GM19035 (cell line): ENCODE data around the gene OR2F1.

Source experiments
- ATAC-seq: cut with Tn5 transposase; IDR thresholded peaks from one replicate; pipeline ENCODE4 v1.9.1; 2021; ENCODE audit not compliant: unreplicated experiment

OR2F1 gene, protein sequence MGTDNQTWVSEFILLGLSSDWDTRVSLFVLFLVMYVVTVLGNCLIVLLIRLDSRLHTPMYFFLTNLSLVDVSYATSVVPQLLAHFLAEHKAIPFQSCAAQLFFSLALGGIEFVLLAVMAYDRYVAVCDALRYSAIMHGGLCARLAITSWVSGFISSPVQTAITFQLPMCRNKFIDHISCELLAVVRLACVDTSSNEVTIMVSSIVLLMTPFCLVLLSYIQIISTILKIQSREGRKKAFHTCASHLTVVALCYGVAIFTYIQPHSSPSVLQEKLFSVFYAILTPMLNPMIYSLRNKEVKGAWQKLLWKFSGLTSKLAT

DNA sequence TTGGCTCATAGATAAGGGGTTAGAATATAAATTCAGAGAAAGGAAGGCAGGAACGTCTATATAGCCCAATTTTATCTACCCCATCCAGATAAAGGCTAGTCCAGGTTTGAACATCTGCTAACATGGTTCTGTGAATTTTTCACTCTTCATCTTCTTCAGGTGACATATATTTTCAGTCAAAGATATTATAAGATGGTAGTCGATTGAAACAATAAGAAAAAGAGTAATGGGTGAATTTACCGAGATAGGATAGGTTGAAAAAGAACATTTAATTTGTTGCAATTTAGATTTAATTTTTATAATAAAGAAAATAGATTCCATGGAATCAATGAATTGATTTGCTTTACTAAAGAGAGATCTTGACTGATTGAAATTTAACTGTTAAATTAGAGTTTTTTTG lies at the start of gene OR2F1:
Gene OR2F1, plus strand, starts transcription at position 301 of the 400 bp plus-strand sequence. CDS start 5,127 bp downstream, outside the sequence.
- no peak for ATAC-seq

DNA sequence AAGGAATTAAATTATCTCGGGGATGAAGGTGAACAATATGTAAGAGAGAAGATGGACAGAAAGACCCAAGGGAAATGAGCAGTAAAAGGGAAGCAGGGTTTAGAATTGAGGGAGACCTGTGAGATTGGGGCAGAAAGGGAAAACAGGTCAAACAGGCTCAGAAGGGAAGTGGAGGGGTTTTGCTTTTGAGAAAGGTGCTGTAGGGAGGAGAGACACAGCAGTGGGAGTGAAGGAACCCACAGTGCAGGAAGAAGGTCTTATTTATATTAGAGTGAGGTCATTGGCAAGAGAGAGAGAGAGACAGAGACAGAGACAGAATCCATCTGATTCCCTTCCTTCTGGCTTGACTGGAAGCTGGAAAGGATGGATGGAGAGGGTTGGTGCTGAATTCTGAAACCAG lies 49.1 kb upstream of the OR2F1 start:
- ATAC-seq: no peak

DNA sequence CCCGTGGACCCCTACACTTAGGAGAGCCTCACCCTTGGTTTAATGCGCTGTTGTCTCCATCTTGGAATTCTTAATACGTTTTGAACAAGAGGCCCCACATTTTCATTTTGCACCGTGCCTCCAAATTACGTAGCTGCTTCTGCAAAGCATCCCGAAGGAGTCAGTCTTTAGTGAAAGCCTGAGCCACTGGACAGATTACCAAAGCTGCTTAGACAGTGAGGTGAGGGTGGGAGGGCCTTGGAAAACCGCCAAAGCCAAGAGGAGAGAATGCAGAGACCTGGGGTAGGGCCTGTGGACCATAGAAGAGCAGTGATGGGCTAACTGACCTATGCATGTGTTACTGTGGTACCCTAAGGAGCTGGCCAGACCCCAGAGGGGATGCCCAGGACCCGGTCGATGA lies 48.5 kb upstream of the OR2F1 start:
- ATAC-seq: no peak

DNA sequence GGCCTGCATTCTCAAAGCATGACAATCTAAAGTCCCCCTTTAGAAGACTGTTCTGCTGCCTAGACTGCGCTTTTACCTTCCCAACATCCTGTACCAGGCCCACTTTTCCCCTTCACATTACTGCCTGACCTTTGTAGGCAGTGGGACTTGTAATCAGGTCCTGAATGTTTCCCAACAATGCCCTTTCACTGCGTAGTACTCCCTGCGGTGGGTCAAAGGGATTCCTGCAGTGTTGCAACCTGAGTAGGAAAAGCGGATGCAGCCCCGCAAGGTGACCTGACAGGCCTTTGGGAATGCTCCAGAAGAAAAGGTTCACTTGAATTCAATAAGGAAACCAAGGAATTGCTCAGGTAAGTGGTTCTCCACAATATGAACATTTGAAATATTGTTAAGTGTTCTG lies 47.7 kb upstream of the OR2F1 start:
- no peak for ATAC-seq

DNA sequence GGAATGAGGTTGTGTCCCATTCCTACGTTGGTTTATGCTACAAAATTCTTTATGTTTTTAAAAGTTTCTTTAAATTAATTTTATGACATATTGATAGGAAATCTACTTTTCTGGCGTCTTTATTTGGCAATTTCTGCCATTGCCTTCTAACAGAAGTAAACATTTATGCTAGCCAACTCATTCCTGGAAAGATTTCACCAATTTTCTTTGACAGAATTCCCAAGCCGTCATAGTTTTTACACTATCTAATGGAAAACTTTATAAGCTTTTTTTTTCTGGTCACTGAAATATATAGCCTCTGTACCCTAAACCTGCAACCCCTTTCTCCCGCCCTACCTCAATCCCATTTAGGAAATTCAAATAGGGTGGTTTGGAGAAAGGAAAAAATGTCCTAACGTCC lies 46.5 kb upstream of the OR2F1 start:
- ATAC-seq: no peak

DNA sequence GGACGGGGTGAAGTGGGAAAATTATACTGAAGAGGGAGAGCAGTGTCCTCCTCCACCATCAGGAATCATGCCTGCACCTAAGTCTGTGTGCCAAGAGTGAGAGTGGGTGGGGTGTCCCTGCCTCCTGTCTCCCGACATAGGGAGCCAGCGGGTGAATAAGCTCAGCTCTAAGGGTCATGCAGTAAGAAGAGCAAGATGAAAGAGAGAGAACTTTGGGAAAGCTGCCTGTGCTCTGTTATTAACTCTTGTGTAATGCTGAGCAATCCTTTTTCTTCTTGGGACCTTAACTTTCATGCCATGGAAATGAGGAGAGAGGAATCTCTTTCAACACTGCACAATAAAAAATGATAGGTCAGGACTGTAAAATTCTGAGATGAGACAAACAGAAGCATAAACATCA lies 44.8 kb upstream of the OR2F1 start:
- no peak for ATAC-seq

DNA sequence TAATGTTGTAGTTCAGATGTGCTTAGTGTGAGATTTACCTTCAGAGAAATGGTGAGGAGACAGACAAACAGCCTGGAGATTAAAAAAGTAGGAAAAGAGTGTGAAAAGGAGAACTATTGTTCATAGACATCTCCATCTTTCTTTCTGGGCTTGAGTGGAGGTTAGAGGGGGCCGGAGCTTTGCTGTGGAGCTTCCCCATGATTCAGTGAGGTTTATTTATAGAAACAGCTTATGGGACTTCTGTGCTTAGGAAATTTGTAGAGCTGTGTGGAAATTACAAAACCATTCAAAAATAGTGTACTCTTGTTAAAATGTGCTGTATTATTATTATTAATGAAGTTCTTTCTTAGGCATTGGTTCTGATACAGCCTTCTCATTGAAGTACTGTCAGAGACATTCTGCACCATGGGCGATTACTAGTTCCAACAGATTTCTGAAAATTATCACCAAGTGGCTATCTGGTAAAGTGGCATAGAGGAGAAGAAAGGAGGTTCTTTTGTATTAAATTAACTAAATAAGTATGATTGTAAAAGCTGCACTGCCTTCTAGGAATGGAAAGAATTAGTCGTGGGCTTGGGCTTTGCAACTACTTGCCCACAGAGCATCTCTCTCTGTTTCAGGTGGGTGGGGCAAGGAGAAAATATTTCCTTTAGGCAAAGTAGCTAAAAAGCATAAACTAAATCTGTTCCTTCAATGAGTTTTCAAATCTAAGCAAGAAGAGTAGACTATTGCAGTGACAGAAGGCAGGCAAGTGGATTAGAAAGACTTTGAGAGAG lies 44.0 kb upstream of the OR2F1 start:
- no peak for ATAC-seq

DNA sequence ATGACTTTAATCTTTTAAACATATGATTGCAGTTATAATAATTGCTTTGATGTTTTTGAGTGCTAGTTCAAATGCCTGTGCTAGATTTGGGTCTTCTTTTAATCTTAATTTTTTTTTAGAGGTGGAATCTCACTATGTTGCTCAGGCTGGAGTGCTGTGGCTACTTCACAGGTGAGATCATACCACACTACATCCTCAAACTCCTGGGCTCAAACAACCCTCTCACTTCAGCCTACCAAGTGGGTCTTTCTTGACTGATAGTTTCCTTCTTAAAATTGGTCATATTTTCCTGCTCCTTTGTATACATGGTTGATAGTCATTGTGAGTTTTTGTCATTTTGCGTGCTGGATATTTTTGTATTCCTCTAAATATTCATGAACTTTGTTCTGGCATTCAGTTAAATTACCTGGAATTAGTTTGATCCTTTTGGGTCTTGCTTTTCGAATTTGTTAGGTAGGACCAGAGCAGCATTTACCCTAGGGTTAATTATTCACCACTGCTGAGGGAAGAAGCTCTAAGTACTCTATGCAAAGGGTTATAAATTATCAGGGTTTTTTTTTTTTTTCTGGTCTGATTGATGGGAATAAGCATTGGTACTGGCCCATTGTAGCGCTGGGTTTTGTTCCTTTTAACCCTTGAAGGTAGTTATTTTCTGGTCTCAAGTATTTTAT lies 40.6 kb upstream of the OR2F1 start:
- ATAC-seq: no peak

DNA sequence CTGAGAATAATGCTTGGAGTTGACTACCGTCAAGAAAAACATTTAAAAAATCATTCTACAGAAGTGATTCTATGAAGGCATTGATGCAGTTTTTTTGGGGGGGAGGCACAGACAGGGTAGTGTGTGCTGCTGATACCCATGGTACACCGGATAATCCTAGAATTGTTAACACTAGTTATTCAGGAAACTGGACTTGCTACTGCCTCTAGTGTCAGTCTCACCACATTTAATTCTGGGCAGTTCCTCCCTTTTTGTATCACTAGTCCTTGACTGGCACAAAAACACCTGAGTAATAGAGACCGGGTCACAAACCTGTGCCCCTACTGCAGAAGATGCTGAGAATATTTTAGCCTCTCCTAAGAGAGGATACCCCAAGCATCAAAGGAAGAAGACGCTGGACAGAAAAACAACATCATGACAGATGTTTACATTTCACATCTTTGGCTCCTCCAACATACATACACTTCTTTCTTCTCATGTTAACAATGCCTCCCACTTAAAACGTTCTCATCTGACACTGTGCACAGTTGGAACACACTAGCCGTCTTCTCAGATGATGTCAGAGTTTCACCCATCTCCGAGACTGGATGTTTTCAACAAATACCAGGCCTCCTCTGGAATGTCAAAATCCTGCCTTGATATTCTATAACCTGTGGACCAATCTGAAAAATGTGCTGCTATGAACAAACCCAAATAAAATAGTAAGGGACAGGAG lies 39.5 kb upstream of the OR2F1 start:
- no peak for ATAC-seq

DNA sequence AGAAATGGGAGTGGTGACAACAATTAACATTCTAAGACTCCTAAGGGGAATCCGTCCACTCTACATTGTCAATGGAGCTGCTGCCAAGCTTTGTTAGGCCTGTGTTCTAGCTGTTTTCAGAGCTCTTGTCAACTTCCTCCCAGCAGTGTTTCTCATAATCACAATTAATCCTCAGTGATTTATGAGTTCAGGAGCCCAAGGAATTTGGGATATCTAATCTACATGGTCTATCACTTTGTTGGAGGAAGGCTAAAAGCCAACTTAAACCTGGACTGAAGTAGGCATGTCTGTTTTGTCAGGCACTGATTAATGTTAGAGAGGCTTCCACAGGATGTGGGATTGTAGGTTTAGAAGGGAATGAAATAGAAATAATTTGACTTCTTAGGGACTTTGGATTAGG lies 29.8 kb upstream of the OR2F1 start:
- no peak for ATAC-seq

DNA sequence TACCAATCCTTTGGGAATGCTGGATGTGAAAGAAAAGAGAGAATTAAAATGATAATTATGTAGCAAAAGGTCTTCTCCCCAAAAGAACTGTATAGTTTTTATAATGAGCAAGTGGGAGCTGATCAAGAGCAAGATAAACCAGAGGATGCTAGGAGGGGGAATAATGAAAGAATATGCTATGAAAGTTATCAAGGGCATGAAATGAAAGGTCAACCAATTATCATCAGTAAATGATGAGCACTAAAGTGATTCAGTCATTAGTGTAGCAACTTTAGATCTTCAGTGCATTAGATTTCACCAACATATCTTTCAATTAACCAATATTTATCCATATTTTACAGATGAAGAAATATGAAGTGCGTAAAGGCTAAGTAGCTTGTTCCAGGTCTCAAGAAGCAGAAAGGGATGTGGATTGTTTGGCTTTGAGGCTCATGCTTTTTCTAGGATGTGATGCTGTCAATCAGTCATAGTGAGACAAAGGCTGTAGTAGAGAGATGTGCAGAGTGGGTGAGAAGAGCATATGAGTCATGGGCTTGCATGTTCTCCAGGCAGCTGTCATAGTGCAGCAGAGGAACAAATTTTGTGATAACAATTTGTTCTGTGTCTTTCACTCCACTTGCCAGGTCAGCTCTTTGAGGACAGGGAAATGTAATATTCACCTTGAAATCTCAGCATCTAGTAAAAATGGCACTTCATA lies 25.3 kb upstream of the OR2F1 start:
- ATAC-seq: peak; percentile 62

DNA sequence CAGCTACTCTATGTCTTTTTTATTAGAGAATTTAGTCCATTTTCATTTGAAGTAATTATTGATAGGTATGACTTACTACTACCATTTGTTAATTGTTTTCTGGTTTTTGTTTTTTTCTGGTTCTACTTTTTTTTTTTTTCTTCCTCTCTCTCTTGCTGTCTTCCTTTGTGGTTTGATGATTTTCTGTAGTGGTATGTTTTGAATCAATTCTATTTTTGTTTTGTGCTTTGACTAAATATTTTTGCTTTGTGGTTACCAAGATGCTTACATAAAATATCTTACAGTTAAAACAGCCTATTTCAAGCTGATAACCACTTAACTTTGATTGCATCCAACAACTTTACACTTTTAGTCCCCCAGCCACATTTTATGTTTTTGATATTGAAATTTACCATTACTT lies 22.9 kb upstream of the OR2F1 start:
- no peak for ATAC-seq

DNA sequence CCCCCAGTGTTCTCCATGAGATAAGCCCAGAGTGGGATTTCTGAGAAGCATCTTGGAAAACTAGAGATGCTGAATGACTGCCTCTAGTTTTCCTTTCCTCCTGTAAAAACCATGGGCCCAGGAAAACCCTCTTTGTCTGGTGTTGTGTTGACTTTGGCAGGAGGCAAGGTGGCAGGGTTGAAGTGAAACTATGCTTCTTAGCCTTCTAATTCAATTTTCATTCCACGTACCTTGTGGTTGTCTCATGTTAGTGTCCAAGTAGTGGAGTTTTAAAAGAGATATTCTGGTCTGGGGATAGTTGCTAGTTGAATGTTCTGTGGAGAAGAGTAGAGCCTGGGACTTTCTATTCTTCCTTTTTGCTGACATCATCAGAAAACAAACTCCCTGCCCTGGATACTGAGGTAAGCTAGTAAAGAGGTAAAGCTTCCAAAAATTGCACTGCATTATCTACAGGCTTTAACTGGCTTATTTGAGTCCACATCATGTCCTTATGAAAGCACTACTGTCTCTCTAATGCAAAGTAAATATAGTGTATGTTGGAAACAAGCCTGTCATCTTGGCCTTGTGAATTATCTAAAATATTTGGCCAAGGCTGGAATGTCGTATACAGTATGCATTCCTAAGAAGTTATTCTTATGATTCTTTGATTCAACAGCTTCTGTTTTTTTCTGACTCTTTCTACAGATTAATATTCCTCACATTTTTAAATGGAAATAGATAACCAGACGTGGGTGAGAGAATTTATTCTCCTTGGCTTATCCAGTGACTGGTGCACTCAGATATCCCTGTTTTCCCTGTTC lies 19.9 kb upstream of the OR2F1 start, which contains the start of gene OR2F2:
Gene OR2F2, plus strand, starts transcription at position 708 of the 800 bp plus-strand sequence. Its CDS starts 0 bp downstream, at position 708.
- ATAC-seq: no peak

DNA sequence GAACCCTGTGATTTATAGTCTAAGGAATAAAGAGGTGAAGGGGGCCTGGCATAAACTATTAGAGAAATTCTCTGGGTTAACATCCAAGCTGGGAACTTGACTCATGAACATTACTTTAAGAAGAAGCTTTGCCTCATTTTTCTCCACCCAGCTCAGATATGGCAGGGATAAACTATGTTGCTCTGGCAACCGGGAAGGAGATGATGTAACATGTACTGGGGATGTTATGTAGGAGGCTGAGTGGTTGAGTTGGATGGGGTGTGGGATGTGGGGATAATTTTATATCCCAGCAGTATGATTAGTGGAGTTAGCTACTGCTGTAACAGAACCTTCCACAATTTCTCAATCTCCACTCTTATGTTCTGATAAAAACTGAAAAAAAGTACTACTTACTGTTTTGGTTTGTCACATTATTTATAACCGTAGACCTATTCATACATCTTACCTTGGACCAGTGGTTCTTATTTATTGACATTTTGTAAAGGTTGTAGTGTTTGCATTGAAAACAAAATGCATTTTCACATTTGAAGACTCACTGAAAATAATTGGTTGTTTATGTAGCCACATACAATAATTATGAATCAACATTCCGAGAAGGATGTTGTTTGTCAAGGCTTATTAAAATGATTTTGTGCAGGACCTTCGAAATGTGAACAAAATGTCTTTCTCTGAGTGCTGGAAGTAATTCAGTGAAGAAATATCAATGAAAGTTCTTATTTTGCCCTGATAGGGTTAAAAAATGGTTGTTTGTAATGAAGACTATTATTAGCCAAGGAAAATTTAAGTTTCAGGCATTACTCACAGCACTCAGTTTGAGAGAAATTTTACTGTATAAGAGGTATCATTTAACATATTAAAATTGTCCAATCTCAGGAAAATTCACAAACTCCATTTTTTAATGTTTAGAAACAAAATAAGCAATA lies 18.3 kb upstream of the OR2F1 start:
- ATAC-seq: no peak

DNA sequence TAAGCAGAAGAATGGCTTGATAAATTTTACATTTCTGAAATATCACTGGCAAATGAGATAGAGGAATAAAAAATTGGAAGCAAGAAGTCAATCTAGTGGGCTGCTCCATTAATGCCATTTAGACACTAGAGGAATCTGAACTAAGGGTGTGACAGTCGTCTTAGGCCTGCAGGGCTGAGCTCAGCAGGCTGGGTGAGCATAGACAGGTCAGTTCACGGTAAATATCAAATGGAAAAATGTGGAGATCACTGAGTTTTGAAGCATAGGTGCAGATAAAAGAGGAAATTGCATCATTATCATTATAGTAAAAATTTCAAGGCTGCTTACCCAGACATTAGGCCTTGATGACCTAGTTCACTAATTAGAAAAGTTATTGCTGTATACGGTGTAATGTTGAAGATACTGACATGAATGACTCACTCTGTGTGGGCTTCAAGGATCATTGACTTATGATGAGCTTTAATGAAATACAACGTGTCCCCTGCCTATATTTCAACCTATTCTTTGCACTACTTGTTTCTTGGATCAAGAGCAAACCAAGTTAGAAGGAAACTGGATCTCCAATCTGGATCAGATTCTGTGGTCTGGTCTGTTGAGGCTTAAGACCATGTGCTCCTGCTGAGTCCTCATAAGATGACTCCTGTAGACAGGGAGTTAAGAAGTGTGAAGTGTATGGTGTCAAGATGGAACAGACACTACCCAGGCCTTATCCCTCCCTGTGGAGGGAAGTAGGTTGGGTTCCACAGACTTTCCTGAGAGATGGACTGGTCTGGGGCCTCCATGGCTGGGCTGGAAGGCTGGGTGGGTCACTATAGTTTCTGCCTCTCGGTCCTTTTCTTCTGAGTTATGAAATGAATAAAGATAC lies 16.0 kb upstream of the OR2F1 start:
- ATAC-seq: no peak

DNA sequence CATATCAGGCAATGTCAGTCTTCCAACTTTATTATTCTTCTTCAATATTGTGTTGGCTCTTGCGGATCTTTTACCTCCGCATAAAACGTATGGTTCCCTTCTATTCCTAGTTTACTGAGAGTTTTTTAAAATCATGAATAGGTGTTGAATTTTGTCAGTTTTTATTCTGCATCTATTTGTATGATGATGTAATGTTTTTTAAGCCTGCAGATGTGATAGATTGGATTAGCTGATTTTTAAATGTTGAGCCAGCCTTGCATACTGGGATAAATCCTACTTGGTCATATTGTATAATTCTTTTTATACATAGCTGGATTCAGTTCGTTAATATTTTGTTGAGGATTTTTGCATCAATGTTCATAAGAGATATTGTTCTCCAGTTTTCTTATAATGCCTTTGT lies 9.2 kb upstream of the OR2F1 start:
- no peak for ATAC-seq

DNA sequence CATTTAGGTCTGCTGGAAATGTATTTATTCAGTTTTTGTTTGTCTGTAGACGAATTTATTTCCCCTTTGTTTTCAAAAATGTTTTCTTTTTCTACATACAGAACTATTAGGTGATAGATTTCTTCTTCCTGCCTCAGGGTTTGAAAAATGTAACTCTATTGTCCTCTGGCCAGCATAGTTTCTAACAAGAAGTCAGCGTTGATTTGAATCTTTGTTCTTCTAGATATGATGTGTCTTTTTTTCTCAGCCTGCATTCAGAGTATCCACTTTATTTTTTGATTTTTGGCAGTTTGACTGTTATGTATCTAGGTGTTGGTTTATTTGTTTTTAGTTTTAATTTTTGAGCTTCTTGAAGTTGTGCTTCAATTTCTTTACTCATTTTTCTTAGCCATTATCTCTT lies 7.5 kb upstream of the OR2F1 start:
- ATAC-seq: no peak

DNA sequence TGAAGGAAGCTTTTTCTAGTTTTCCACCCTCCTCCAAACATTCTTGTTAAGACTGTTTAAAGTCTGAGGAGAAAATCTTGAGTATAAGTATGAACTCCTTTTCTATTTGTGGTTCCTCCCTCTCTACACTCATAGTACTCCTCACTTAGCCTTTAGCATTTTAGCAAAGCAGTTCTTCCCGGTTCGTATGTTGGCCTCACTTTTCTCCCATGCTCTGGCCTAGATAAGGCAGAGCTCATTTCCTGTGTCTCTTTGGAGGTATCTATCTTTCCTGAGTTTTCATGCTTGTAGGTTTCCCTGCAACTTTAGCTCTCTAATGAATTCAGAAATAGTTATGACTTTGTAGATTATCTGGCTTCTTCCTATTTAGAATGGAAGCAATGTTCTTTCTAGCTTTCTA lies 5.9 kb upstream of the OR2F1 start:
- no peak for ATAC-seq
